ENCODE measurements around the gene PROCA1.

PROCA1 gene

GRCh38 chr17:28735242-28735722 lies 23.6 kb upstream of the PROCA1 start:
- Histone ChIP-seq H3K27ac (ENCODE audit: low read depth, low read length) (peak overlapping the region; percentile 70), H3K4me3 (ENCODE audit: insufficient read depth, low read length, poor library complexity, severe bottlenecking) (no peak overlapping the region), H3K4me2 (ENCODE audit: low read depth, low read length, poor library complexity, severe bottlenecking) (no peak overlapping the region)

GRCh38 chr17:28734712-28735241 lies 23.1 kb upstream of the PROCA1 start:
- H3K79me2 ChIP-seq (ENCODE audit: insufficient read depth, low read length) = peaks cover 3% of the 10 kb centered on the region; the same call in 1 of the 2 replicates
- H3F3A ChIP-seq (ENCODE audit: insufficient read depth) = peaks cover 40% of the 10 kb centered on the region
- H3K27me3 ChIP-seq (ENCODE audit: low read length) = no peaks in the 10 kb centered on the region
- no peaks in the 10 kb centered on the region for H3K9me2 ChIP-seq (replicated peaks; ENCODE audit: insufficient read depth, low read length)
- no peak for TF ChIP-seq EZH2phosphoT487 (conservative IDR thresholded peaks at IDR 0.05; ENCODE audit: low read length)
- TF ChIP-seq CTCF (IDR thresholded peaks at IDR 0.05; ENCODE audit: insufficient read depth, low read length, poor library complexity, severe bottlenecking) = no peak
- no peaks in the 10 kb centered on the region for H4K20me1 ChIP-seq (ENCODE audit: low read depth, low read length)
- H3K27ac ChIP-seq (ENCODE audit: low read depth, low read length) = peak overlapping the region; percentile 70
- H3K9me3 ChIP-seq (ENCODE audit: insufficient read depth, low read length) = peaks cover 6% of the 10 kb centered on the region; the same call in 1 of the 2 replicates
- H3K9ac ChIP-seq (ENCODE audit: low read length) = no peak overlapping the region
- no peak overlapping the region for H3K4me3 ChIP-seq (ENCODE audit: insufficient read depth, low read length, poor library complexity, severe bottlenecking)
- H3K4me2 ChIP-seq (ENCODE audit: low read depth, low read length, poor library complexity, severe bottlenecking) = no peak overlapping the region
- H3K36me3 ChIP-seq (ENCODE audit: low read length) = peaks cover 10% of the 10 kb centered on the region; the same call in 1 of the 2 replicates
- no peak overlapping the region for H2AFZ ChIP-seq (ENCODE audit: low read depth, low read length, severe bottlenecking)

More at GRCh38 chr17:28735242-28735722, 23.6 kb upstream of the PROCA1 start:
- no peaks in the 10 kb centered on the region for H4K20me1 ChIP-seq (ENCODE audit: low read depth, low read length)
- no peak overlapping the region for H3K9ac ChIP-seq (ENCODE audit: low read length)
- no peaks in the 10 kb centered on the region for H3K9me2 ChIP-seq (replicated peaks; ENCODE audit: insufficient read depth, low read length)
- no peak overlapping the region for H2AFZ ChIP-seq (ENCODE audit: low read depth, low read length, severe bottlenecking)
- TF ChIP-seq CTCF (IDR thresholded peaks at IDR 0.05; ENCODE audit: insufficient read depth, low read length, poor library complexity, severe bottlenecking) = no peak
- no peak for TF ChIP-seq EZH2phosphoT487 (conservative IDR thresholded peaks at IDR 0.05; ENCODE audit: low read length)
- no peaks in the 10 kb centered on the region for H3K79me2 ChIP-seq (ENCODE audit: insufficient read depth, low read length)
- peaks cover 10% of the 10 kb centered on the region; the same call in 1 of the 2 replicates for H3K36me3 ChIP-seq (ENCODE audit: low read length)
- peaks cover 6% of the 10 kb centered on the region; the same call in 1 of the 2 replicates for H3K9me3 ChIP-seq (ENCODE audit: insufficient read depth, low read length)
- peaks cover 40% of the 10 kb centered on the region for H3F3A ChIP-seq (ENCODE audit: insufficient read depth)
- no peaks in the 10 kb centered on the region for H3K27me3 ChIP-seq (ENCODE audit: low read length)

- no peak overlapping the region for H3K4me3 ChIP-seq (ENCODE audit: insufficient read depth, low read length, poor library complexity, severe bottlenecking)
- no peaks in the 10 kb centered on the region for H3K27me3 ChIP-seq (ENCODE audit: low read length)
- H3K36me3 ChIP-seq (ENCODE audit: low read length) = peaks cover 10% of the 10 kb centered on the region; the same call in 1 of the 2 replicates
- H3F3A ChIP-seq (ENCODE audit: insufficient read depth) = peaks cover 37% of the 10 kb centered on the region
- no peaks in the 10 kb centered on the region for H4K20me1 ChIP-seq (ENCODE audit: low read depth, low read length)
- H3K4me2 ChIP-seq (ENCODE audit: low read depth, low read length, poor library complexity, severe bottlenecking) = peak overlapping the region; percentile 11
- H3K9me3 ChIP-seq (ENCODE audit: insufficient read depth, low read length) = peaks cover 6% of the 10 kb centered on the region; the same call in 1 of the 2 replicates
- no peak overlapping the region for H2AFZ ChIP-seq (ENCODE audit: low read depth, low read length, severe bottlenecking)
- TF ChIP-seq CTCF (IDR thresholded peaks at IDR 0.05; ENCODE audit: insufficient read depth, low read length, poor library complexity, severe bottlenecking) (no peak), EZH2phosphoT487 (conservative IDR thresholded peaks at IDR 0.05; ENCODE audit: low read length) (no peak)
- no peaks in the 10 kb centered on the region for H3K9me2 ChIP-seq (replicated peaks; ENCODE audit: insufficient read depth, low read length)
- H3K9ac ChIP-seq (ENCODE audit: low read length) = peak overlapping the region; percentile 15; the same call in 1 of the 2 replicates
- H3K79me2 ChIP-seq (ENCODE audit: insufficient read depth, low read length) = peaks cover 6% of the 10 kb centered on the region; the same call in 1 of the 2 replicates
- peak overlapping the region; percentile 70 for H3K27ac ChIP-seq (ENCODE audit: low read depth, low read length)
Observed at GRCh38 chr17:28733346-28733745, 21.7 kb upstream of the PROCA1 start.

Data from SU-DHL-6 (cell line).